SK-N-MC (cell line): Measurements from ENCODE around the gene C10orf62.
"Not testable (repeated sequence)": the region's sequence is repeated elsewhere in the genome, so short reads cannot be mapped to it uniquely, and the experiment has no call there.

Source experiments
- DNase-seq: peaks from one replicate; pipeline ENCODE4 v3.0.0-alpha.2; 2011; ENCODE audit warnings: low read depth, low spot score
- H3K27ac ChIP-seq: fragments of 200-600 bp; sonication (generic); 2 replicates; pipeline ENCODE4 v1.5.1; 2016; ENCODE audit warnings: mixed run types
- H3K36me3 ChIP-seq: fragments of 200-600 bp; sonication (generic); 2 replicates; pipeline ENCODE4 v1.6.1; 2017; ENCODE audit warnings: antibody characterized with exemption, low read length, mixed read lengths; ENCODE audit not compliant: insufficient read depth
- H3K4me3 ChIP-seq: fragments of 200-600 bp; sonication (generic); 2 replicates; pipeline ENCODE4 v1.5.1; 2016
- H3K9ac ChIP-seq: fragments of 200-600 bp; sonication (generic); 2 replicates; pipeline ENCODE4 v1.8.0; 2017; ENCODE audit warnings: mixed run types, mixed read lengths; ENCODE audit not compliant: insufficient read length
- H3K9me3 ChIP-seq: fragments of 200-600 bp; sonication (generic); 2 replicates; pipeline ENCODE4 v1.6.1; 2017; ENCODE audit warnings: low read depth, mild to moderate bottlenecking, antibody characterized with exemption, low read length, moderate library complexity, mixed read lengths
- EZH2 ChIP-seq: fragments of 200-600 bp; sonication (generic); IDR thresholded peaks from one replicate; pipeline ENCODE4 v1.6.1; 2017; ENCODE audit warnings: antibody characterized with exemption
- FOXP2 ChIP-seq: optimal IDR thresholded peaks from 2 replicates; pipeline ENCODE3; 2011; ENCODE audit warnings: mild to moderate bottlenecking, moderate library complexity; ENCODE audit not compliant: insufficient read depth; ENCODE audit errors: extremely low read length, control extremely low read depth
- POLR2AphosphoS5 ChIP-seq: IDR thresholded peaks from 2 replicates; pipeline ENCODE4 v1.6.1; 2012; ENCODE audit warnings: mild to moderate bottlenecking, low read depth, low read length, borderline replicate concordance

Gene C10orf62

DNA sequence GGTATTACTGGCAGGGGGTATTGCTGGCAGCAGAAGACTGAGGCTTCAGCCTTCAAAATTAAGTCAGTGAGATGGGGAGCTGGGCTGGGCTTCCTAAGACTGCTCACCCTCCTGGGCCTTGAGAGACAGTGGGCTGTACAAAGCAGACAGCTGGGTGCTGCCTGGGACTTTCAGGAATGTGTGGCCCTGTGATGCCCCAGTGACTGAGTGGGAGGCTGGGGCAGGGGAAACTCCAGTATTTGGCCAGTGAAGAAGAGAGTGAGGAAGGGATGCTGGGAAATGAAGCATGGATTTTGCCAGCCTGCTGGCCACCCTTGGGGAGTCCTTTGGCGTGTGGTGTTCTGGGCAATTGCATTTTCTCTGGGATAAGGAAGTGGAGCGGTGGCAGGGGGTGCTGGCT is 16.5 kb upstream of the C10orf62 start:
- Histone ChIP-seq H3K4me3 (no peak overlapping the region), H3K9ac (no peak overlapping the region), H3K27ac (no peak overlapping the region), H3K9me3 (no peaks in the 10 kb centered on the region), H3K36me3 (no peaks in the 10 kb centered on the region)
- TF ChIP-seq EZH2: no peak
- TF ChIP-seq POLR2AphosphoS5: no peak
- no peak for TF ChIP-seq FOXP2
- DNase-seq: no peak

DNA sequence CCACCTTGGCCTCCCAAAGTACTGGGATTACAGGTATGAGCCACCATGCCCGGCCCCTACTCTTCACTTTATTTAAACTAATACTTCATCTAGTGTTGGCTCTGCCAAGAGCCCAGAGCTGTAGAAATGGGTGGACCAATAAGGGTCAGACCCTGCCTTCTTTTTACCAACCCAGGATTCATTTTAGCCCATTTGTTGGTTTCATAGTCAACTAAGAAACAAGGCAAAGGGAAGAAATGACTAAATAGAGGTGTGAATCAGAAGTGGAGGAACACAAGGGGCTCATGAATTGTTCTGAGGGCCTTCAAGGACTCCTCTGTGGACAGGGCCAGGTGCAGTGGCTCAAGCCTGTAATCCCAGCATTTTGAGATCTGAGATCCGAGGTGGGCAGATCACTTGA is 15.8 kb upstream of the C10orf62 start:
- no peaks in the 10 kb centered on the region for H3K36me3 ChIP-seq
- TF ChIP-seq FOXP2: no peak
- no peak for TF ChIP-seq EZH2
- no peak for TF ChIP-seq POLR2AphosphoS5
- H3K9ac ChIP-seq: no peak overlapping the region
- H3K27ac ChIP-seq: no peak overlapping the region
- DNase-seq: no peak
- H3K4me3 ChIP-seq: no peak overlapping the region
- no peaks in the 10 kb centered on the region for H3K9me3 ChIP-seq

DNA sequence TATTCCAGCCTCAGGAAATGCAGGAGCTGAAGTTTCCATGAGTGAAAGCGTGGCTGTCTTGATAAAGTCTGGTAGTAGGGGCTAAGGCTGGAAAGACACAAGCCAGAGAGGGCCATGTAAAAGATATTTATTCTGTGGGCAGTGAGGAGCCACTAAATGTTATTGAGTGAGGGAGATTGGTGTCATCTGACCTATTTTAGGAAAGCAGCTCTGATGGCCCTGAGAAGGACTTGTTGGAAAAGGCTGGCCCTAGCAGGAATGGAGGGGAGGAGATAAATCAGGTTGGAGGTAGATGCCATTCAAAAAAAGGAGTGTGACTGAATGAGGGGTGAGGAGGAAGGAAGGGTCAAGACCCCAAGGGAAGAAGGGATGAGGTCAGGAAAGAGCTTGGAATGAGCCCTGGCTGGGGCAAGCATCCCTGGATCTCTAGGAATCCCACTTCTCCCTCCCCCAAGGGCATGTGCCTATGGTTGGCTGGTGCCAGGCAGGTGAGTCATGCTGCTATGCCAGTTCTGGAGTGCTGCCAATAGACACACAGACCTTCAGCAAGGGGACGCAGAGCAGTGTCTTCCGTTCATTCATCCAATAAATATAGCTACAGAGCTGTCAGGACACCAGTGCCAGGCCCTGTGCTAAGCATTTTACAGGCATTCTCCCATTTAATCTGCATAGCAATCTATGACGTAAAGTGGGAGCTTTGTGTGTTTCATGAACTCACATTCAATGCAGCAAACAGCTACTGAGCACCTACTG is 15.0 kb upstream of the C10orf62 start:
- Histone ChIP-seq H3K9ac (no peak overlapping the region), H3K4me3 (no peak overlapping the region), H3K27ac (no peak overlapping the region), H3K36me3 (no peaks in the 10 kb centered on the region), H3K9me3 (no peaks in the 10 kb centered on the region)
- no peak for DNase-seq
- TF ChIP-seq POLR2AphosphoS5 (no peak), FOXP2 (no peak), EZH2 (no peak)

DNA sequence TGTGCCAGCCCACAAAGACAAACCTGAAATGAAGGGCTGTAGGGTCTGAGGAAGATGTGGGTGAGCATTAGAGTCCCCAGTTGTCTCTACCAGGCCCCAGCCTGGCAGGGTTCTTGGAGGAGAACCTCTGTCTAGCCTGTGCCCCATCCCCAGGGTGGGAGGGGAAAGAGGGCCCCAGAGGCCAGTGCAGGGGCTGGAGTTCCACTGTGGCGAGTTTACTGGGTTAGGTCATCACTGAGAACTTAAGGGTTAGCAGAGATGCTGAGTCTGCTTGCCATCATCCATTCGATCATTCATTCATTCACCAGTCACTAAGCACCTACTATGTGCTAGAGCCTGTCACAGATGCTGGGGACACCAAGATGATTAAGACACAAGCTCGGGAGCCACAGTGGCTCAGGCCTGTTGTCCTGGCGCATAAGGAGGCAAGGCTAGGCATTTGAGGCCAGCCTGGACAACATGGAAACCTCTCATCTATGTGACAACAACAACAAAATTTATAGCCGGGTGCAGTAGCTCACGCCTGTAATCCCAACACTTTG is 14.3 kb upstream of the C10orf62 start:
- Histone ChIP-seq H3K36me3 (no peaks in the 10 kb centered on the region), H3K9me3 (no peaks in the 10 kb centered on the region), H3K4me3 (no peak overlapping the region), H3K27ac (no peak overlapping the region), H3K9ac (no peak overlapping the region)
- TF ChIP-seq POLR2AphosphoS5 (no peak), EZH2 (no peak), FOXP2 (no peak)
- DNase-seq: no peak

DNA sequence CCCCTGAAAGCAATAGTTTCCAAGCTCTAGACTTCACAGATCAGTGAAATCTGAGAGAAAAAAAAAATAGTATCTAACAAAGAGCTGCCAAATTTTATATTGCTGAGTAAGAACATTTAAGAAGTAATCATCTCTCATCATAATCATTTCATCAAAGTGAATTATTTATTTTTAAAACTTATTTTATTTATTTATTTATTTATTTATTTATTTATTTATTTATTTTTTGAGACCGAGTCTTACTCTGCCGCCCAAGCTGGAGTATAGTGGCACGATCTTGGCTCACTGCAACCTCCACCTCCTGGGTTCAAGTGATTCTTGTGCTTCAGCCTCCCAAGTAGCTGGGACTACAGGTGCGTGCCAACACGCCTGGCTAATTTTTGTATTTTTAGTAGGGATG is 13.0 kb upstream of the C10orf62 start:
- not testable (repeated sequence) for H3K27ac ChIP-seq, H3K36me3 ChIP-seq, H3K4me3 ChIP-seq, H3K9ac ChIP-seq, H3K9me3 ChIP-seq, DNase-seq

DNA sequence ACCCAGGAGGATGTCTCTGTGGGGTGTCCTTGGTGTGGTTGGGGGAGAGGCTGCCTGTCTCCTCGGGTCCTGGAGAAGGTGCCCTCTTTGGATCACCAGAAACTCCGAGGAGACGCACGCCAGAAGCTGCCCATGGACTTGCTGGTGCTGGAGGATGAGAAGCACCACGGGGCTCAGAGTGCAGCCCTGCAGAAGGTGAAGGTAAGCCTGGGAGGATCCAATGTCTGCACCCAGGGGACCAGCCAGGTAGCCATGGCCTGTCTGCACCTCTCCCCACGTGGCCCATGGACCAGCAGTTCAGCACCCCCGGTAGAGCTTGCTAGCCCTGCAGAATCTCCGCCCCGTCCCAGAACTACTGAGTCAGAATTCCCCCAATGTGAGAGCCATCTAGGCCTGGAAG is 11.8 kb upstream of the C10orf62 start:
- Histone ChIP-seq H3K9me3 (no peaks in the 10 kb centered on the region), H3K4me3 (no peak overlapping the region), H3K9ac (no peak overlapping the region), H3K27ac (no peak overlapping the region), H3K36me3 (no peaks in the 10 kb centered on the region)
- no peak for DNase-seq
- TF ChIP-seq EZH2: no peak
- no peak for TF ChIP-seq POLR2AphosphoS5
- TF ChIP-seq FOXP2: no peak

DNA sequence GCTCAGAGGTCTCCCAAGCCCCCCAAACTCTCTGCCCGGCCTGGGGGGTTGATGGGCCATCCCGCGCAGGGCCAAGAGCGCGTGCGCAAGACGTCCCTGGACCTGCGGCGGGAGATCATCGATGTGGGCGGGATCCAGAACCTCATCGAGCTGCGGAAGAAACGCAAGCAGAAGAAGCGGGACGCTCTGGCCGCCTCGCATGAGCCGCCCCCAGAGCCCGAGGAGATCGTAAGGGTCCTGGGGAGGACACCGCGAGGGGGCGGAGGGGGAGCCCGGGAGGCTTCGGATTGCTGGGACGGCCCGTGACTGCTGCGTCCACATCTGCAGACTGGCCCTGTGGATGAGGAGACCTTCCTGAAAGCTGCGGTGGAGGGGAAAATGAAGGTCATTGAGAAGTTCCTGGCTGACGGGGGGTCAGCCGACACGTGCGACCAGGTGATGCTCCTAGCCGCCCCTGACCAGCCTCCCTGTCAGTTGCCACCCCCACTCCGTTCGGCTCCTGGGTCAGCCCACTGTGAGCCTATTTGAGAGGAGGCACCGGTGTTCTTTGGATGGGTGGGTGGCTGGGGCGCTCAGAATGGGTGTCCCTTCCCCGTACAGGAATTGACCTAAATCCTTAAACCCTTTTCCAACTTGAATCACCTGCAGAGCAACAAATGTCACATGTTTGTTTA is 11.2 kb upstream of the C10orf62 start:
- Histone ChIP-seq H3K9ac (no peak overlapping the region), H3K4me3 (no peak overlapping the region), H3K36me3 (no peaks in the 10 kb centered on the region), H3K9me3 (no peaks in the 10 kb centered on the region), H3K27ac (no peak overlapping the region)
- DNase-seq: no peak
- TF ChIP-seq FOXP2 (no peak), EZH2 (no peak), POLR2AphosphoS5 (no peak)

DNA sequence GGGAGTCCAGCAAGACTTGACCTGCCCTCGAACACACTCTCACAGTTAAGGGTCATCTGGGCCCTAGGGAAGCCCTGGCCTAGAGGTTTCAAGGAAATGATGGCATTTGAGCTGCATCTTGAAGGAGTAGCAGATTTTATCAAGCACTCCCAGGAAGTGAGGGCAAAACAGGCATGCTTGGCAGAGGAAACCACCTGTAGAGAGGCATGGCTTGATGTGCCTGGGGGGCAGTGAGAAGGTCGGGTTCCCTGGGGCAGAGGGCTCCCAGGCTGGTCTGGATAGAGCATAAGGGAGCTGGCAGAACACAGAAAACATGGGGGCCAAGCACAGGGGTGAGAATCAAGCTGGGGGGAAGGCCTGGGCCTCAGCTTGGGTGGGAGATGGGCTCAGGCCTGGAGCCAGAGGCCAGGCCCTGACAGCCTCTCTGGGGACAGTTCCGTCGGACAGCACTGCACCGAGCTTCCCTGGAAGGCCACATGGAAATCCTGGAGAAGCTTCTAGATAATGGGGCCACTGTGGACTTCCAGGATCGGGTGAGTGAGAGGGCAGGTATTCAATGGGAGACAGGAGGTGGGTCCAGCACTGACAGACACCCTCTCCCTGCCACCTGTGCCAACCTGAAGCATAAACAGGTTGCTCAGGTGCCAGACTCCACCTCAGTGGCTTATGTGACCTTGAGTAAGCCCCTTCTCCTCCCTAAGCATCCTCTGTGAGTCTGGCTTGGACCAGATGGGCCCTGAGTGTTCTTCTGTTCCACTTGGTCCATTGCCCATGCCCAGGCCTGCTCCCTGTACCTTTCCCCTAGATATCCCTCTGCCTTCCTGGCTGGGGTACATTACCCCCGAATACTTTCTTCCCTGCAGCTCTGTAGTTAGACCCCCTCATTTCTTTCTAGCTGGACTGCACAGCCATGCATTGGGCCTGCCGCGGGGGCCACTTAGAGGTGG is 8.8 kb upstream of the C10orf62 start:
- Histone ChIP-seq H3K27ac (no peak overlapping the region), H3K36me3 (no peaks in the 10 kb centered on the region), H3K9ac (no peak overlapping the region), H3K4me3 (no peak overlapping the region), H3K9me3 (no peaks in the 10 kb centered on the region)
- TF ChIP-seq POLR2AphosphoS5 (no peak), EZH2 (no peak), FOXP2 (no peak)
- no peak for DNase-seq
